HepG2 (cell line): ENCODE measurements around the gene SLC27A3. TPM values are rescaled to one million over a fixed set of nuclear protein-coding genes. Genes with fewer than 3 reads are reported as not detected.
"Not testable (repeated sequence)": the region's sequence is repeated elsewhere in the genome, so short reads cannot be mapped to it uniquely, and the experiment has no call there.

Source experiments
- ATAC-seq: fragments of 200-7000 bp; cut with Tn5 transposase; 3 replicates; pipeline ENCODE4 v1.9.1; 2020; ENCODE audit warnings: mild to moderate bottlenecking, moderate library complexity
- BruUV-seq: library from RNA; stranded (reverse); fragments of 400-500 nt; replicated peaks from 2 replicates; lab custom pipeline; 2021; lab: Mats Ljungman, UMichigan
- CTCF ChIA-PET: fragments of 300-600 bp; formaldehyde crosslinking; extraction: SDS; loops from one replicate; lab custom pipeline; 2021; ENCODE audit warnings: low total read pairs, inconsistent platforms, low intra/inter-chr PET ratio; lab: Yijun Ruan, JAX
- POLR2A ChIA-PET: fragments of 350-600 bp; sonication (Branson Sonifier 250); formaldehyde crosslinking; loops from one replicate; lab custom pipeline; 2020; ENCODE audit warnings: antibody characterized with exemption, inconsistent platforms; lab: Yijun Ruan, JAX
- DNase-seq: peaks from one replicate; pipeline ENCODE4 v3.0.0-alpha.2; 2015; ENCODE audit warnings: low spot score
- FAIRE-seq: peaks from 3 replicates; lab custom pipeline; 2011; peaks lifted over from hg19 to GRCh38; lab: Jason Lieb, UNC
- H2AFZ ChIP-seq: one replicate; pipeline ENCODE4 v1.6.1; 2011; ENCODE audit warnings: low read length, inconsistent platforms
- H3K27ac ChIP-seq: fragments of 300-600 bp; 3 replicates; pipeline ENCODE4 v1.8.0; 2011; ENCODE audit warnings: mixed run types, mild to moderate bottlenecking, mixed read lengths, low read length, inconsistent platforms; ENCODE audit not compliant: insufficient read depth; ENCODE audit errors: extremely low read length
- H3K27me3 ChIP-seq, 2 experiments: fragments of 200-600 bp in 1 of 2; 2 replicates in 1 of 2; 3 replicates in 1 of 2; pipeline versions ENCODE4 v1.6.0 to v1.8.0; 2011; ENCODE audit warnings: low read length in 2 of 2, mild to moderate bottlenecking in 2 of 2, moderate library complexity in 2 of 2, inconsistent platforms in 1 of 2; ENCODE audit not compliant: insufficient read depth in 2 of 2, control insufficient read depth in 1 of 2
- H3K36me3 ChIP-seq, 2 experiments: fragments of 200-600 bp in 1 of 2; replicated peaks in 1 of 2; 2 replicates in 1 of 2; 3 replicates in 1 of 2; pipeline versions ENCODE4 v1.5.1 to v1.8.0; 2011; ENCODE audit warnings: low read length in 2 of 2, inconsistent platforms in 1 of 2; ENCODE audit not compliant: insufficient read depth in 2 of 2, control insufficient read depth in 1 of 2
- H3K4me1 ChIP-seq: 2 replicates; pipeline ENCODE4 v1.5.1; 2012; ENCODE audit warnings: low read length, inconsistent platforms; ENCODE audit not compliant: insufficient read depth
- H3K4me2 ChIP-seq: 2 replicates; pipeline ENCODE4 v1.6.0; 2011; ENCODE audit warnings: low read depth, low read length, inconsistent platforms
- H3K4me3 ChIP-seq, 3 experiments: fragments of 200-600 bp in 1 of 3; sonication (generic), shearing (Covaris generic) in 1 of 3; replicated peaks in 1 of 3; 2 replicates each; pipeline ENCODE4 v1.5.1; 2011 to 2016; ENCODE audit warnings: low read length in 3 of 3, inconsistent platforms in 2 of 3, low read depth in 2 of 3, mild to moderate bottlenecking in 2 of 3, control low read depth in 1 of 3, mixed read lengths in 1 of 3; ENCODE audit not compliant: insufficient read depth in 1 of 3
- H3K79me2 ChIP-seq: one replicate; pipeline ENCODE4 v1.6.1; 2011; ENCODE audit warnings: low read length, inconsistent platforms; ENCODE audit not compliant: insufficient read depth
- H3K9ac ChIP-seq: 2 replicates; pipeline ENCODE4 v1.6.0; 2011; ENCODE audit warnings: mild to moderate bottlenecking, low read depth, low read length, inconsistent platforms; ENCODE audit not compliant: insufficient read depth
- H3K9me3 ChIP-seq: 2 replicates; pipeline ENCODE4 v1.5.1; 2012; ENCODE audit warnings: mild to moderate bottlenecking, low read length
- H4K20me1 ChIP-seq: 2 replicates; pipeline ENCODE4 v1.6.0; 2011; ENCODE audit warnings: inconsistent platforms, mild to moderate bottlenecking, low read length, moderate library complexity; ENCODE audit not compliant: insufficient read depth
- TFDP1 ChIP-seq: IDR thresholded peaks from 2 replicates; pipeline ENCODE4 v1.6.1; 2016; ENCODE audit warnings: missing compliant biosample characterization, missing genetic modification reagents, borderline replicate concordance
- ZNF460 ChIP-seq: sonication (generic); formaldehyde crosslinking; IDR thresholded peaks from 2 replicates; pipeline ENCODE4 v1.5.1; 2020; ENCODE audit warnings: missing genetic modification reagents, mild to moderate bottlenecking, borderline replicate concordance
- WGBS: methylation state at CpG from one replicate; pipeline ENCODE4 v1.1.6; 2017; ENCODE audit warnings: low lambda C conversion rate; 5-methylcytosine and 5-hydroxymethylcytosine counted together
- in situ Hi-C: cut with HindIII; loops from 2 replicates; pipeline ENCODE4 v1.10.0; 2017; ENCODE audit warnings: low pct_unique_long_range_greater_than_20kb; ENCODE audit not compliant: extremely low pct_ligation_motif_present
- intact Hi-C: fragments of 100-400 bp; cut with micrococcal nuclease; formaldehyde crosslinking; loops from one replicate; pipeline ENCODE4 v1.10.0; 2022; ENCODE audit not compliant: unreplicated experiment
- polyA plus RNA-seq, 8 experiments: library from polyadenylated mRNA; depleted of rRNA in 3 of 8; stranded (reverse) in 7 of 8; unstranded in 1 of 8; fragments of >200 nt; fragmentation: Illumina TruSeq in 4 of 8; extraction: Trizol in 4 of 8; gene quantifications; 2 replicates each; pipeline versions ENCODE4 v1.2.1 to v1.2.3, GENCODE V29; 2011 to 2016; ENCODE audit warnings: low read depth in 4 of 8, missing spikeins in 1 of 8, mixed read lengths in 1 of 8; ENCODE audit not compliant: insufficient read depth in 1 of 8
- total RNA-seq, 5 experiments: library from RNA; depleted of rRNA; stranded (reverse); fragments of >200 nt; fragmentation: Illumina TruSeq; extraction: Trizol; gene quantifications; 2 replicates each; pipeline ENCODE4 v1.2.3, GENCODE V29; 2016; ENCODE audit warnings: low read depth in 1 of 5
- TF ChIP-seq, protein P1 (sequence below): sonication (generic); formaldehyde crosslinking; IDR thresholded peaks from 2 replicates; pipeline ENCODE4 v1.5.0; 2020; ENCODE audit warnings: mild to moderate bottlenecking, missing genetic modification reagents

The SLC27A3 gene
- total and polyA plus RNA-seq, 2 of the 13 experiments (the other 11 are each of a cell fraction or from before 2014, with no cell fraction given), result 4.3 to 10.3 TPM

DNA sequence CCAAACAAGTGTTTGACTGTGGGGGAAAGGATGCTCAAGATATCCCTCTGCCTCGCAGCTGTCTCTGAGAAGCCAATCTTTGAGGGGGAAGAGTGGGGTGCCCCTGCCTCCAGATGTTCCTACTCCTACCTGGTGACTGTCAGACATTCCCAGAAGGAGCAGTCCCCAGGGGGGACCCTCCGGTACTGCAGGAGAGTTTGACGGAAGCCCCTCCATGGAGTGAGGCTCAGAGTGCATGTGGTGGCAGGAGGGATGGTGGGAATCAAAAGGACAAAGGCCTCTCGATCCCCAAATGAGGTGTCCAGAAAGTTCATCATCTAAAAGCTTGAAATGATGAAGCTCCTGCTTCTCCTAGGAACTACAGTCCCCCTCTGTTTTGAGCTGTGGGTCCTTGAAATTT, 5.3 kb downstream of the SLC27A3 start (continued):
- no peak for TF ChIP-seq TFDP1
- TF ChIP-seq, all 625 proteins: peak for 0

DNA sequence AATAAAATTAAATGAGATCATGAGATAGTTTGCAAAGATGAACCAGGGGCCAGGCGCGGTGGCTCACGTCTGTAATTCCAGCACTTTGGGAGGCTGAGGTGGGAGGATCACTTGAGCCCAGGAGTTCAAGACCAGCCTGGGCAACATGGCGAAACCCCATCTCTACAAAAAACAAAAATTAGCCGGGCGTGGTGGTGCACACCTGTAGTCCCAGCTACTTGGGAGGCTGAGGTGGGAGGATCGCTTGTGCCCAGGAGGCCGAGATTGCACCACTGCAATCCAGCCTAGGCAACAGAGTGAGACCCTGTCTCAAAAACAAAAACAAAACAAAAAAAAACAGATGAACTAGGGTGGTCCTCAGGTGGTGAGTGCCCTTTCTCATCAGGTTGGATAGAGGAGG, 7.4 kb downstream of the SLC27A3 start:
- CTCF ChIA-PET, BruUV-seq, ATAC-seq, intact Hi-C loops, H3K36me3 ChIP-seq, H2AFZ ChIP-seq: not testable (repeated sequence)
- Histone ChIP-seq H3K4me1 (peaks cover 49% of the 10 kb centered on the region), H3K4me3 (peak overlapping the region; percentile 72 to 78 (median 76); a peak in 5 of 6 replicates), H3K27ac (peak overlapping the region; percentile 79), H3K9ac (peak overlapping the region; percentile 80)
- 80% methylated on average over 8 of the region's 8 CpGs for WGBS
- POLR2A ChIA-PET, result interaction anchor here (1.0 kb wide), 1 partner anchor 208 kb away, joined by 4 read pairs; the partner anchor contains the start of gene RPS27
- TF ChIP-seq, protein P1, sequence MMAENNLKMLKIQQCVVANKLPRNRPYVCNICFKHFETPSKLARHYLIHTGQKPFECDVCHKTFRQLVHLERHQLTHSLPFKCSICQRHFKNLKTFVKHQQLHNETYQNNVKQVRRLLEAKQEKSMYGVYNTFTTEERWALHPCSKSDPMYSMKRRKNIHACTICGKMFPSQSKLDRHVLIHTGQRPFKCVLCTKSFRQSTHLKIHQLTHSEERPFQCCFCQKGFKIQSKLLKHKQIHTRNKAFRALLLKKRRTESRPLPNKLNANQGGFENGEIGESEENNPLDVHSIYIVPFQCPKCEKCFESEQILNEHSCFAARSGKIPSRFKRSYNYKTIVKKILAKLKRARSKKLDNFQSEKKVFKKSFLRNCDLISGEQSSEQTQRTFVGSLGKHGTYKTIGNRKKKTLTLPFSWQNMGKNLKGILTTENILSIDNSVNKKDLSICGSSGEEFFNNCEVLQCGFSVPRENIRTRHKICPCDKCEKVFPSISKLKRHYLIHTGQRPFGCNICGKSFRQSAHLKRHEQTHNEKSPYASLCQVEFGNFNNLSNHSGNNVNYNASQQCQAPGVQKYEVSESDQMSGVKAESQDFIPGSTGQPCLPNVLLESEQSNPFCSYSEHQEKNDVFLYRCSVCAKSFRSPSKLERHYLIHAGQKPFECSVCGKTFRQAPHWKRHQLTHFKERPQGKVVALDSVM (CRISPR knock-in tag), result peak; percentile 81
- TF ChIP-seq ZNF460 (CRISPR knock-in tag), result peak; percentile 81
- TF ChIP-seq, all 625 proteins: peak for 2; not testable (repeated sequence) for 623
- DNase-seq, H3K27me3 ChIP-seq, H3K79me2 ChIP-seq, FAIRE-seq, H3K9me3 ChIP-seq, H4K20me1 ChIP-seq, in situ Hi-C loops: not testable (repeated sequence)
- H3K4me2 ChIP-seq, result peak overlapping the region; percentile 92
